ENCODE measurements around the gene TEX11. TPM values are rescaled to one million over a fixed set of nuclear protein-coding genes. Genes with fewer than 3 reads are reported as not detected.
"Not testable (repeated sequence)": the region's sequence is repeated elsewhere in the genome, so short reads cannot be mapped to it uniquely, and the experiment has no call there.

The TEX11 gene
- polyA plus RNA-seq, 1 experiment, result not detected

GRCh38 chrX:70720721-70721120, 187.8 kb downstream of the TEX11 start:
- H3K4me3 ChIP-seq (ENCODE audit: low read depth, low read length), result no peak overlapping the region
- POLR2A ChIA-PET, result no interaction called here
- CTCF ChIA-PET, result no interaction called here
- H3K27me3 ChIP-seq (ENCODE audit: control insufficient read depth, insufficient read depth, low read length), result no peaks in the 10 kb centered on the region
- no peak overlapping the region for H3K27ac ChIP-seq (ENCODE audit: low read depth, low read length)
- H3K9me3 ChIP-seq (ENCODE audit: control insufficient read depth, insufficient read depth, low read length), result no peaks in the 10 kb centered on the region
- no peak for DNase-seq (ENCODE audit: low read depth, low spot score)
- no peak for TF ChIP-seq CTCF (IDR thresholded peaks at IDR 0.05; ENCODE audit: low read depth, low read length)

GRCh38 chrX:70711336-70711735, 197.2 kb downstream of the TEX11 start:
- DNase-seq (ENCODE audit: low read depth, low spot score); POLR2A ChIA-PET; CTCF ChIA-PET; H3K27me3 ChIP-seq (ENCODE audit: control insufficient read depth, insufficient read depth, low read length); H3K4me3 ChIP-seq (ENCODE audit: low read depth, low read length); H3K27ac ChIP-seq (ENCODE audit: low read depth, low read length); H3K9me3 ChIP-seq (ENCODE audit: control insufficient read depth, insufficient read depth, low read length): not testable (repeated sequence)

- Histone ChIP-seq H3K27ac (ENCODE audit: low read depth, low read length) (no peak overlapping the region), H3K4me3 (ENCODE audit: low read depth, low read length) (no peak overlapping the region), H3K27me3 (ENCODE audit: control insufficient read depth, insufficient read depth, low read length) (no peaks in the 10 kb centered on the region), H3K9me3 (ENCODE audit: control insufficient read depth, insufficient read depth, low read length) (no peaks in the 10 kb centered on the region)
- ChIA-PET CTCF (no interaction called here), POLR2A (no interaction called here)
- DNase-seq (ENCODE audit: low read depth, low spot score), result no peak
- no peak for TF ChIP-seq CTCF (IDR thresholded peaks at IDR 0.05; ENCODE audit: low read depth, low read length)
These were observed 214.0 kb downstream of the TEX11 start for GRCh38 chrX:70694339-70695122.

GRCh38 chrX:70679455-70679854, 229.1 kb downstream of the TEX11 start:
- CTCF ChIA-PET; H3K27me3 ChIP-seq (ENCODE audit: control insufficient read depth, insufficient read depth, low read length); DNase-seq (ENCODE audit: low read depth, low spot score); H3K27ac ChIP-seq (ENCODE audit: low read depth, low read length); POLR2A ChIA-PET; H3K9me3 ChIP-seq (ENCODE audit: control insufficient read depth, insufficient read depth, low read length); H3K4me3 ChIP-seq (ENCODE audit: low read depth, low read length): not testable (repeated sequence)

- CTCF ChIA-PET, result no interaction called here
- POLR2A ChIA-PET, result no interaction called here
- Histone ChIP-seq H3K4me3 (ENCODE audit: low read depth, low read length) (no peak overlapping the region), H3K27ac (ENCODE audit: low read depth, low read length) (no peak overlapping the region), H3K9me3 (ENCODE audit: control insufficient read depth, insufficient read depth, low read length) (no peaks in the 10 kb centered on the region), H3K27me3 (ENCODE audit: control insufficient read depth, insufficient read depth, low read length) (no peaks in the 10 kb centered on the region)
- no peak for DNase-seq (ENCODE audit: low read depth, low spot score)
- no peak for TF ChIP-seq CTCF (IDR thresholded peaks at IDR 0.05; ENCODE audit: low read depth, low read length)
These were observed 233.2 kb downstream of the TEX11 start for GRCh38 chrX:70675284-70675683.

- CTCF ChIA-PET, result no interaction called here
These were observed 236.2 kb downstream of the TEX11 start for GRCh38 chrX:70672326-70672725.

More at GRCh38 chrX:70672326-70672725, 236.2 kb downstream of the TEX11 start:
- DNase-seq (ENCODE audit: low read depth, low spot score), result no peak
- Histone ChIP-seq H3K4me3 (ENCODE audit: low read depth, low read length) (no peak overlapping the region), H3K27me3 (ENCODE audit: control insufficient read depth, insufficient read depth, low read length) (no peaks in the 10 kb centered on the region), H3K9me3 (ENCODE audit: control insufficient read depth, insufficient read depth, low read length) (no peaks in the 10 kb centered on the region), H3K27ac (ENCODE audit: low read depth, low read length) (no peak overlapping the region)
- no peak for TF ChIP-seq CTCF (IDR thresholded peaks at IDR 0.05; ENCODE audit: low read depth, low read length)
- POLR2A ChIA-PET, result no interaction called here

Measured in AG04450 (cell line).